NCI-H2227 (cell line): ENCODE results near the gene DUSP8.
A peak's percentile ranks its signal among the peaks of the same experiment; 100 is the strongest.
"Not testable (repeated sequence)": the region's sequence is repeated elsewhere in the genome, so short reads cannot be mapped to it uniquely, and the experiment has no call there.

Experiments used
- DNase-seq: peaks from one replicate; lab custom pipeline; 2025; ENCODE audit not compliant: unreplicated experiment; lab: John Stamatoyannopoulos, UW

Gene DUSP8, protein sequence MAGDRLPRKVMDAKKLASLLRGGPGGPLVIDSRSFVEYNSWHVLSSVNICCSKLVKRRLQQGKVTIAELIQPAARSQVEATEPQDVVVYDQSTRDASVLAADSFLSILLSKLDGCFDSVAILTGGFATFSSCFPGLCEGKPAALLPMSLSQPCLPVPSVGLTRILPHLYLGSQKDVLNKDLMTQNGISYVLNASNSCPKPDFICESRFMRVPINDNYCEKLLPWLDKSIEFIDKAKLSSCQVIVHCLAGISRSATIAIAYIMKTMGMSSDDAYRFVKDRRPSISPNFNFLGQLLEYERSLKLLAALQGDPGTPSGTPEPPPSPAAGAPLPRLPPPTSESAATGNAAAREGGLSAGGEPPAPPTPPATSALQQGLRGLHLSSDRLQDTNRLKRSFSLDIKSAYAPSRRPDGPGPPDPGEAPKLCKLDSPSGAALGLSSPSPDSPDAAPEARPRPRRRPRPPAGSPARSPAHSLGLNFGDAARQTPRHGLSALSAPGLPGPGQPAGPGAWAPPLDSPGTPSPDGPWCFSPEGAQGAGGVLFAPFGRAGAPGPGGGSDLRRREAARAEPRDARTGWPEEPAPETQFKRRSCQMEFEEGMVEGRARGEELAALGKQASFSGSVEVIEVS

DNA sequence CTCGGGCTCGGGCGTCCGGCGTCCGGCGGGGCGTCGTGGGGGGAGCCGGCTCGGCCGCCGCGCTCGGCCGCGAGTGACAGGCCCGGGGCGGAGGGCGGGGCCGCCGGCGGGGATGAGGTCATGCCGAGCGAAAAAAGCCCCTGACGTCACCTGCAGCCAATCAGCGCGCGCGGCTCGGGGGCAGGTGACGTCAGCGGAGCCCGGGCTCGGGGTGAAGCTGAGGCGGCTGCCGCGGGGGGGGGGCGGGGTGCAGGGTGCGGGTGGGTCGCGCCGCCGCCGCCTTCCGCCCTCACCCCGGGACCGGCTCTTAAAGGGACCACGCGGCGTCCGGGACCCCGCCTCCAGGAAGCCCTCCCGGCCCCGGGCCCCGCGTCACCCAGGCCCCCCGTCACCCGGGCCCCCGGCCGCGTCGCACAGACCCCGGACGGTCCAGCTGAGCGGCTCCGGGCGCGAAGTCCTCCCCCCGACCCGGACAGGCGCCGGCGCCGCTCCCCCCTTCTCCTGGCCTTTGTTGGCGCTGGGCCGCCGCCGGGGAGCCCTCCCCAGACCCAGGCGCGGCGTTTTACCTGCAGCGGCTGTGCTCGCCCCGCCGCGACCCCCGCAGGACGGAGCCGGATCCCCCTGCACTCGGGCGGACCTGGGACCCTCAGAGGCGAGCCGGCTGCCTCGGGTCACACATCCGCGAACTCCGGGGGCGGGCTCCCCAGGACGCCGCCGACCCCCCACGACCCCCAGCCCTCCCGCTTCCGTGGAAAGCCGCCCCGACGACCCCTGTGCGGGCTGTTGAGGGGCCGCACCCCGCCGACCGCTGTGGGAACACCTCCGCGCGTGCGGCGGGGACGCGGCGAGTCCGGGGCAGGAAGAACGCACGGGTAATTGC lies at the start of gene DUSP8:
Gene DUSP8, minus strand, starts transcription at position 75 of the 880 bp plus-strand sequence. CDS start 6,445 bp downstream, outside the sequence.
- DNase-seq: peak; percentile 94

DNA sequence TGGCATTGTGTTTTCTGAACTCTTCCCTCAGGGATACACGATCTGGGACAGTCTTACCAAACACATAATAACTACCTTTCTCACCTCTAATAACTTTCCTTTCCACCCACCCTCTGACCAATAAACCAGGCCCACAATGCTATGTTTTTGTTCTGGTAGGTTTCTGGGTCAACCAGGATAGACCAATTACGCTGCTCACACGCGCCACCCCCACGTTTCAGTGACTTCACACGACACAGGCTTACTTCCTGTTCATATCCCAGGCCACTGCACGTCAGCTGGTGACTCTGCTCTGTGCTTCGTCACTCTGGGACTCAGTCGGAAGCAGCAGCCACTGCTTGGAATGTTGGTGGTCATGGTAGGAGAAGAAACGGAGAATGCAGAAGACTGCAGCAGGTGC lies 47.4 kb upstream of the DUSP8 start:
- DNase-seq: no peak

DNA sequence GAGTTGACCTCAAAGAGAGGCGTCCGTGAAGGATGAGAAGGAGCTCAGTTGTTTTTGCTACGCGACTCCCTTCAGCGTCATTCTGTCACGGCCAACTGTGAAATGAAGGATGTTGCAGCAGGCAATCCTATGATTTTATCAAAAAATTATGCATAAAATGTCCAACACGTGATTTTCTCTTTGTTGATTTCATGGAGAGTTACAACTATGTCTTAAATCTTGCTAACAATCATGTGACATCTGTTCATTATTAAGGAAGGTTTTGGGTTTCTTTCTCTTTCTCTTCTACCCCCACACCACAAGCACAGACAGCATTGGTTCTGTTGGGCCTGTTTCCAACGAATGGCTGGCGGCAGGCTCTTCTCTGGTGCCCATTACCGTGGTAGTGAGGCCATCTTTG lies 46.2 kb upstream of the DUSP8 start:
- DNase-seq: no peak

DNA sequence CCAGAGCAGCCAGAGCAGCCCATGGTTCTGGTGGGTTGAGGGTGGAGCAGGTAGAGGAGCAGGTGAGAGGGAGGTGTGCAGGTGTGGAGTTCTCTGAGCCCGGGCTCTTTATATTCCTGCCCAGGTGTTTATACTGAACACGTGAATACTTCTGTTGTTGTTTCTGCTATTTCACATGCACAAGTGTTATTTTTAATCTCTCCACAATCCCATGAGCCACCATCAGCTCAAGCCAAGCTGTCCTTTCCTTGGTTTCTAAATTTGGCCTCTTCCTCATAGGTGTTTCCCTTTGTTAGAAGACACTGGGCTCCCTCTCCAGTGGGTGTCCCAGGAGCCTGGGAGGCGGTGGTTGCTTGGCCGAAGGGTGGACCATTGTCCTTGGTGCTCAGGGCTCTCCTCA lies 36.3 kb upstream of the DUSP8 start, which contains the start of gene KRTAP5-3:
Gene KRTAP5-3, minus strand, starts transcription at position 101 of the 400 bp plus-strand sequence. Its CDS starts 78 bp downstream, at position 23.
- no peak for DNase-seq

DNA sequence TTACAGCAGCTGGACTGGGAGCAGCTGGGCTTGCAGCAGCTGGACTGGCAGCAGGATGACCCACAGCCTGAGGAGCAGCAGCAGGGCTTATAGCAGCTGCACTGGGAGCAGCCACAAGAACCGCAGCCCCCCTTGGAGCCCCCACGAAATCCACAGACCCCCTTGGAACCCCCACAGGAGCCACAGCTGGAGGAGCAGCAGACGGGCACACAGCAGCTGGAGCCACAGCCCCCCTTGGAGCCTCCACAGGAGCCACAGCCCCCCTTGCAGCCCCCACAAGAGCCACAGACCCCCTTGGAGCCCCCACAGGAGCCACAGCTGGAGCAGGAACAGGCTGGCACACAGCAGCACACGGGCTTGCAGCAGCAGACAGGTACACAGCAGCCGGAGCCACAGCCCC lies 35.8 kb upstream of the DUSP8 start:
- not testable (repeated sequence) for DNase-seq

DNA sequence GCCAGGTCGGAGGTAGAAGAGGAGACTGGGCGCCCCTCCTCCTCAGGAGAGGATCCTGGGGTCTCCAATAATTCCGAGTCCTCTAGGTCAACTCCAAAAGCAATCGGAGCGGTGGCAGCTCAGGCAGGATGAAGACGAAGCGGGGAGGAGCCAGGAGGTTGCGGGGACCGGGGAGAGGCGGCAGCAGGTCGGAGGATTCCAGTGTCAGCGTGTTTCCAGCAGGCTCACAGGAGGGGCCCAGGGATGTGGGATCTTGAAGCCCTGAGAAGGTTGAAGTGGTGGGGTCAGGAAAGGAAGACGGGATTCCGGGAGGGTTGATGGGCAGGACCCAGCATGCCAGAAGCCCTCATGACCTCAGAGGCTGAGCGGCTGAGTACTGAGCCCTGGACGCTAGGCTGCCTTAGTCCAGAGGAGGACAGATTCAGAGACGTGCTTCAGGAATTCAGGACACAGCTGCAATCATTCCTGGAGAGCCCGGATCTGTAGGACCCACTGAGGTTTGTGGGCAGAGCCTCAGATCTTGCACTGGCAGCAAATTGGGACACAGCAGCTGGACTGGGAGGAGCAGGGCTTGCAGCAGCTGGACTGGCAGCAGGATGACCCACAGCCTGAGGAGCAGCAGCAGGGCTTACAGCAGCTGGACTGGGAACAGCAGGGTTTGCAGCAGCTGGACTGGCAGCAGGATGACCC lies 35.2 kb upstream of the DUSP8 start:
- DNase-seq: not testable (repeated sequence)

DNA sequence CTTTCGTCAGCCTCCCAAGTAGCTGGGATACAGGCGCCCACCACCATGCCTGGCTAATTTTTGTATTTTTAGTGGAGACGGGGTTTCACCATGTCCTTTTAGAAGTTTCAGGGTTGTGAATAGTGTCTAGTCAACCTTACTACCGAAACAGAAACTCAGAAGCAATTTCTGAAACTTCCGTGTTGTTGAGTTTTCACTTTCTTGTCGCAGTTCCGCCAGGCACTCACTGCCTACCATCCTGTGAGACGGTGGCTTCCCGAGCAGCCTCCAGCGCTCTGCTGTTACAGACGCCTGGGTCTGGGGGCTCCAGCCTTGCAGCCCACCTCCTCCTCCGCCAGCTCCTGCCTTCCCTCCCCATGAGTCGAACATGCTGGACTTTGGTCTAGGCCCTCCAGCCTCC lies 33.9 kb upstream of the DUSP8 start:
- not testable (repeated sequence) for DNase-seq

DNA sequence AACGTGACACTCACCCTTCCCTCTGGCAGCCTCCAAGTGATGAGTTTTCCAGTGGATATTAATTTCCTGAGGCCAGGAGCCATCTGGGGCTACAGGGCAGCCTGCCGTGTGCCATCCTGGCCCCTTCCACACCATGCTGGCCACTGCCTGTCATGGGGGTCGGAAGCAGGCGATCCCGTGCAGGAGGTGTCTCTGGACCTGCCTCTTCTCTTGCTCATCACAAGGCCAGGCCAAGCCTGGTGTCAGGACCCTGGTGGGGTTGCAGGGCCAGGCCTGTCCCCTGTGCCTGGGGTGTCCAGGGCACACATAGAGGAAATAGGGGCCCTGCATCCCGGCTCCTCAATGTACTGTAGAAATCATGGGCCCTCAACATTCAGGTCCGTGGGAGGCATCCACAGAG lies 32.6 kb upstream of the DUSP8 start:
- no peak for DNase-seq

DNA sequence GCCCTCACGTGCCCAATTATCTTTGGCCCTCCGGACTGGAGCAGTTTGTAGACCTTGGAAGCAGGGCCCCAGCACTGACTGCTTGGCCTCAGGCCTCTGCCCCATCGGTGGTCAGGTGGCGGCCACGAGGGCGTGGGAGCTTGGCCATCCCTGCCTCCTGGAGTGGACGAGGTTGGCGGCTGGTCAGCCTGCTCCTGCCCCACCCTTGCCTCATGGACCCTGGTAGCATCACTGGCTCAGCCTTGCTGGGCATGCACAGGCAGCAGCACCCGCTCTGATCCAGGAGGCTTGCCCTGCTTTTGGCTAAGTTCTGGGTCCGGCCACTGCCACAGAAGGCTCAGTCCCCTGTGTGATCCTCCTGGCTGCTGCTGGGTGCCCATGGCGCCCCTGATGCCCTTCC lies 32.1 kb upstream of the DUSP8 start:
- no peak for DNase-seq

DNA sequence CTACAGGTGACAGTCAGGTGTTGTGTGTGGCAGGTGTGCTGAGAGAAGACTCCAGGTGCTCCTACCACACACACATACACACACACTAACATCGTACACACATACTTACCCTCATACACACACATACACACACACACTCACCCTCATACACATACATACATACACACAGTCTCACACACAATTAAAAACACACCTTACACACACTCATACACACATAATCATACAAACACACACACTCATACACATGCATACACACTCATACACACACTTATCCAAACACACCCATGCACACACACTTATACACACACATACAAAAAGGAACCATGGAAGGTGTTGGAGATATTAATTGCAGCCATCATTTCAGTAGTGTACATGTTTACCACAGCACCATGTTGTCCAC lies 31.6 kb upstream of the DUSP8 start:
- no peak for DNase-seq

DNA sequence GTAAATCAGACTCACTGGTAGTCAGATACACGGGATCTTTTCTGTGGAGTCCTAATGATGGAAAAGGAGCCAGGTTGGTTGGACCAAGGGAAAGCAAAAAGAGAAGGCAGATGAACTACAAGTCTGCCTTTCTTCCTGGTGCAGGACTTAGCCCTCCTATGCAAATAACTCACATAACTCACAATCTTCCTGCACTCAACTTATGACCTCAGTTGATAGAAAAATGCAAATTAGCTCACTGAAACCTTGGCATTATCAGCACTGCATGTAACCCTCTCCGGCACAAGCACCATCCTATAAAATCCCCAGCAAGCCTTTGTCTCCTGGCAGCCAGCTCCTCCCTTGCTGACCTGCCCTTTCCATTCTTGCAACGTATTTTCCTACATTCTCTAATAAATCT lies 29.6 kb upstream of the DUSP8 start:
- not testable (repeated sequence) for DNase-seq

DNA sequence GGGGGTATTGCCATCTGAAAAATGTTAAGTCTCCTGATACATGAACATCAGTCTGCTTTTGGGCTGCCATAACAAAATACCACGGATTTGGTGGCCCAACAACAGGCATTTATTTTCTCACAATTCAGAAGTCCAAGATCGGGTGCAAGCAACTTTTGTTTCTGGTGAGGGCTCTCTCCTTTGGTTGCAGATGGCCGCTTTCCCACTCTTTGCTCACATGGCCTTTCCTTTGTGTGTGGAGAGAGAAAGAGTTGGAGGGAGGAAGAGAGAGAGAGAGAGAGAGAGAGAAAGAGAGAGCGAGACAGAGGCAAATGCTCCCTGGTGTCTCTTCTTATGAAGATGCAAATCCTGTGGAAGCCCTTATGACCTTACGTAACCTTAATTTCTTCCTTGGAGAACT lies 28.6 kb upstream of the DUSP8 start:
- no peak for DNase-seq

DNA sequence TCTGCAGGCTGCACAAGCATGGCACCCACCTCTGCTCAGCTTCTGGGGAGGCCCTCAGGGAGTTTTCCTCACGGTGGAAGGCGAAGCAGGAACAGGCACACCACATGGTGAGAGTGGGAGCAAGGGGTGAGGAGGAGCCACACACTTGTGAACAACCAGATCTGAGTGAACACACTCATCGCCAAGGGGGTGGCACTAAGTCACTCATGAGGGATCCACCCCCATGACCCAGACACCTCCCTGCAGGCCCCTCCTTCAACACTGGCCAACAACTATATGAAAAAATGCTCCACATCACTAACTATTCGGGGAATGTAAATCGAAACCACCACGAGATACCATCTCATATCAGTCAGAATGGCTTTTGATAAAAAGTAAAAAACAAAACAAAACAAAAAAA lies 26.7 kb upstream of the DUSP8 start:
- no peak for DNase-seq

DNA sequence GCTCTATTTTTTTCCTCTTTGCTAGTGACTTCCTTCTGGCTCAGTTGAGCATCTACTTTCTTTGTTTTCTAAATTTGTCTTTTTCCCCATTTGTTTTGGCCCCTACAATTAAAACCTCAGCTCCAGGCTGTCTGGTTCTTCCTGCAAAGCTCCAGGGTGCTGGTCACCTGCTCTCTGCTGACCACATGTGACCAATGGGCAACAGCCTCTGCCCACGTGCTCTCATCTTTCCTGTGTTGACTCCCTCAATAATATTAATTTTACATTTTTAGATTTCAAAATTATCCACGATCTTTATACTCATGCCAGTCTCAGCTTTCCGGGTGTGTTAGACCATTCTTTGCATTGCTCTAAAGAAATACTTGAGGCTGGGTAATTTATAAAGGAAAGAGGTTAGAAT lies 26.3 kb upstream of the DUSP8 start:
- not testable (repeated sequence) for DNase-seq

DNA sequence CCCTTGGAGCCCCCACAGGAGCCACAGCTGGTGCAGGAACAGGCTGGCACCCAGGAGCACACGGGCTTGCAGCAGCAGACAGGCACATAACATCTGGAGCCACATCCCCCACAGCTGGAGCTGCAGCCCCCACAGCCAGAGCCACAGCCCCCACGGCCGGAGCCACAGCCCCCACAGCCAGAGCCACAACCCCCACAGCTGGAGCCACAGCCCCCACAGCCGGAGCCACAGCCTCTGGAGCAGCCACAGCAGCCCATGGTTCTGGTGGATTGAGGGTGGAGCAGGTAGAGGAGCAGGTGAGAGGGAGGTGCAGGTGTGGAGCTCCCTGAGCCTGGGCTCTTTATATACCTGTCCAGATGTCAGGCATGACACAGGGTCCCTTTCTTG lies 25.9 kb upstream of the DUSP8 start, which contains the start of gene KRTAP5-2:
Gene KRTAP5-2, minus strand, starts transcription at position 301 of the 387 bp plus-strand sequence. Its CDS starts 44 bp downstream, at position 257.
- DNase-seq: no peak

DNA sequence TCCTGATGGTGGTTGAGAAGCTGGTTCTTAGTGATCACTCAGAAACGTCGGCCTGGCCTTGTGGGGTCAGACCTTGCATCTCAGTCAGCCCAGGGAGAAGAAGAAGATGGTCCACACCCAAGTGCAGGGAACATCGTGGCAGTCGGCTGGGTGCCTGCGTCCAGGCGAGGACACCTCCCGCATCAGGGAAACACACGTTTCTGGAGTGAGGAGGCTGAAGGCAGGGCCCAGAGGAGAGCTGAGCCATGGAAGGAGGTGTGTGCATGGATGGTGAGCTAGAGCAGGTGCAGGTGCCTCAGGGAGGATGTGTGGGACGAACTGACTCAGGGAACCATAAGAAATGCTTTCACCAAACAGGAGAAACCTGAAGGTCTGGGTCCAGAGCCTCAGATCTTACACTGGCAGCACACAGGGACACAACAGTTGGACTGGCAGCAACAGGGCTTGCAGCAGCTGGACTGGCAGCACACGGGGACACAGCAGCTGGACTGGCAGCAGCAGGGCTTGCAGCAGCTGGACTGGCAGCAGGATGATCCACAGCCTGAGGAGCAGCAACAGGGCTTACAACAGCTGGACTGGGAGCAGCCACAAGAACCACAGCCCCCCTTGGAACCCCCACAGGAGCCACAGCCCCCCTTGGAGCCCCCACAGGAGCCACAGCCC lies 25.4 kb upstream of the DUSP8 start:
- DNase-seq: no peak

DNA sequence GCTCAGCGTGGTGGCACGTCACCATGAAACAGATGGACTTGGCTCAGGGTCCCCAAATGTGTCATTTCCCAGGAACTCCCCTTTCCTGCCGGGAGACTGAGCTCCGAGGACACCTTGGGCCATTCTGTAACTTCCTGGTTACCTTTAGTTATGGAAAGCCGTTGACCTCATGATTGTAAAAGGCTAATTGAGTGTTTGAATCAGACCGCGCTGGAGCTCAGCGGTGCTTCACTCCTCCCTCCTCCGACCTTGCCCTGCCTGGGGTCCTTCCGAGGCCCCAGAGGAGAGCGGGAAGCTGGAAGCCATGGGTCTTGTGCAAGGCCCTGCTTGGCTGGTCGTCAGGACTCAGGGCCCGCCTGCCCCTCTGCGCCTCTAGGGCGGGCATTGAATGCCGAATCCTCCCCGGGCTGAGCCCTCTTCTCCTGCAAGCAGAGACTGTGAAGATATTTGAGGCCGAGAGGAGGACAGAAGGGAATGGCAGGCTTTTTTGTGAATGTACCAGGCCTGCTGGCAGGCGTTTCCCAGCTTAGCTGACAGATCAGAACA lies 24.6 kb upstream of the DUSP8 start:
- DNase-seq: not testable (repeated sequence)

DNA sequence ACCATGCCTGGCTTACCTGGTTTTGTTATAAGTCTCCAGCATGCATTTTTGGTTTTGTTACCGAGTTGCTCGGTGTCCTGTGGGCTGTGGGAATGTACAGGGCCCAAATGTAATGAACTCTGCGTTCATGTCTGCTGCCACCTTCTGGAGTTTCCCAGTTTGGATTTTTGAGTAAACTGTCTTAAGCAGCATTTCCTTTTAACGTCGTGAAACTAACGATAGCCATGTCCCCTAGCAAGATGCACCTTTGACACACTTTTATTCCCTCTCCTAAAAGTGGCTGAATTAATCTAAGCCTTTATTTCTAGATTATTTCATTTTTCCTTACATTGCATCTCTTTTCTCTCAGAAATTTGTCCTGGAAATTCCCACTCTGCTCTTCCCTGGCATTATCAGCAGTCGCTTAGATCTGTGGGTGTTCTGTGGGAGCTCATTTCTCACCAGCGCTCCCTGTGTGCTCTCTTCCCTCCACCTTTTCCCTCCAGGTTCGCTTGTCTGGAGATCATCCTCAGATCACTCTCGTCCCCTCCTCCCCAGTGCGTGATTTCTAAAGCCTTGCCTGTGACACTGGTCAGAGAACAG lies 24.0 kb upstream of the DUSP8 start:
- DNase-seq: not testable (repeated sequence)

DNA sequence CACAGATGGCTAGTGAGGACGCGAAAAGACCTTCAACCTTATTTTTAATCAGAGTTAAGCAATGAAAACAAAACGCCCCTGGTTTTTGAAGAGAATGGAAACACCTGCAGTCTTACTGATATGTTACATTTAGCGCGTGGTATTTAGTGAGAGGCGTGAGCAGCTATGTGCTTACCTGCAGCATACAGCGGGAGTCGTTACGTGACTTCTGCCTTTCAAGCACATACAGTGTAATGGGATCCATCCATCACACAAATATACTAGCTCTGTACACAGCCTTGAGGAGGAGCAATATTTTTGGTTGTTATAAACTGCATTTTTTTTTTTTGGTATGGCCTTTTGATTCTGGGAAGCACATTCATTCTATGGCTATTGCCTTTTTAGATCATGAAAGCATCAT lies 20.6 kb upstream of the DUSP8 start:
- DNase-seq: peak; percentile 25

DNA sequence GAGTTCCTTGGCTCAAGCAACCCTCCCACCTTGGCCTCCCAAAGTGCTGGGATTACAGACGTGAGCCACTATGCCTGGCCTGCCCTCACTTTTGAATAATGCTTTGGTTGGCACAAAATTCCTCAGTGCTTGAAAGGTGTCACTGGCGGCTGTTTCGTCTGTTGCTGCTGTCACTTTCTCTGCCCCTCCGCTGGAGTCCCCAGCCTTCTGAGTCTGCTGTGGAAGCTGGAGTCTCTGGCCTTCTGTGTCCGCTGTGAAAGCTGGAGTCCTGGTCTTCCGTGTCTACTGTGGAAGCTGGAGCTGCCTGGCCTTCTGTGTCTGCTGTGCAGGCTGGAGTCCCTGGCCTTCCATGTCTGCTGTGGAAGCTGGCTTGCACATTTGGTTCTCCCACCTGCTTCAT lies 17.9 kb upstream of the DUSP8 start:
- no peak for DNase-seq
